Measurements from ENCODE around the gene PAX8.

PAX8 gene

GRCh38 chr2:113167115-113167932 is 111.4 kb downstream of the PAX8 start:
- DNase-seq, result peak in 5 of 42 donors; percentile 6 to 36 (median 23)

GRCh38 chr2:113166187-113166645 is 112.5 kb downstream of the PAX8 start:
- DNase-seq, result peak in 3 of 42 donors; percentile 2 to 14 (median 5)
- intact Hi-C loops (cut with DNase I), result no loop called here

More at GRCh38 chr2:113167115-113167932, 111.4 kb downstream of the PAX8 start:
- intact Hi-C loops (cut with DNase I), result no loop called here
